KOPT-K1 (cell line): ENCODE data around the gene ADAMTS12.

ENCODE experiments used
- H3K27ac ChIP-seq: fragments of 200-600 bp; sonication (generic); 2 replicates; pipeline ENCODE4 v1.5.1; 2016; ENCODE audit warnings: antibody characterized with exemption, mild to moderate bottlenecking, low read depth, low read length; ENCODE audit not compliant: poor library complexity, severe bottlenecking
- H3K36me3 ChIP-seq: fragments of 200-600 bp; sonication (generic); 2 replicates; pipeline ENCODE4 v1.5.1; 2017; ENCODE audit warnings: antibody characterized with exemption, mild to moderate bottlenecking, low read length, moderate library complexity; ENCODE audit not compliant: insufficient read depth
- H3K9me3 ChIP-seq: fragments of 200-600 bp; sonication (generic); 2 replicates; pipeline ENCODE4 v1.5.1; 2017; ENCODE audit warnings: antibody characterized with exemption, low read length, mild to moderate bottlenecking; ENCODE audit not compliant: insufficient read depth, poor library complexity, severe bottlenecking

Gene ADAMTS12, protein sequence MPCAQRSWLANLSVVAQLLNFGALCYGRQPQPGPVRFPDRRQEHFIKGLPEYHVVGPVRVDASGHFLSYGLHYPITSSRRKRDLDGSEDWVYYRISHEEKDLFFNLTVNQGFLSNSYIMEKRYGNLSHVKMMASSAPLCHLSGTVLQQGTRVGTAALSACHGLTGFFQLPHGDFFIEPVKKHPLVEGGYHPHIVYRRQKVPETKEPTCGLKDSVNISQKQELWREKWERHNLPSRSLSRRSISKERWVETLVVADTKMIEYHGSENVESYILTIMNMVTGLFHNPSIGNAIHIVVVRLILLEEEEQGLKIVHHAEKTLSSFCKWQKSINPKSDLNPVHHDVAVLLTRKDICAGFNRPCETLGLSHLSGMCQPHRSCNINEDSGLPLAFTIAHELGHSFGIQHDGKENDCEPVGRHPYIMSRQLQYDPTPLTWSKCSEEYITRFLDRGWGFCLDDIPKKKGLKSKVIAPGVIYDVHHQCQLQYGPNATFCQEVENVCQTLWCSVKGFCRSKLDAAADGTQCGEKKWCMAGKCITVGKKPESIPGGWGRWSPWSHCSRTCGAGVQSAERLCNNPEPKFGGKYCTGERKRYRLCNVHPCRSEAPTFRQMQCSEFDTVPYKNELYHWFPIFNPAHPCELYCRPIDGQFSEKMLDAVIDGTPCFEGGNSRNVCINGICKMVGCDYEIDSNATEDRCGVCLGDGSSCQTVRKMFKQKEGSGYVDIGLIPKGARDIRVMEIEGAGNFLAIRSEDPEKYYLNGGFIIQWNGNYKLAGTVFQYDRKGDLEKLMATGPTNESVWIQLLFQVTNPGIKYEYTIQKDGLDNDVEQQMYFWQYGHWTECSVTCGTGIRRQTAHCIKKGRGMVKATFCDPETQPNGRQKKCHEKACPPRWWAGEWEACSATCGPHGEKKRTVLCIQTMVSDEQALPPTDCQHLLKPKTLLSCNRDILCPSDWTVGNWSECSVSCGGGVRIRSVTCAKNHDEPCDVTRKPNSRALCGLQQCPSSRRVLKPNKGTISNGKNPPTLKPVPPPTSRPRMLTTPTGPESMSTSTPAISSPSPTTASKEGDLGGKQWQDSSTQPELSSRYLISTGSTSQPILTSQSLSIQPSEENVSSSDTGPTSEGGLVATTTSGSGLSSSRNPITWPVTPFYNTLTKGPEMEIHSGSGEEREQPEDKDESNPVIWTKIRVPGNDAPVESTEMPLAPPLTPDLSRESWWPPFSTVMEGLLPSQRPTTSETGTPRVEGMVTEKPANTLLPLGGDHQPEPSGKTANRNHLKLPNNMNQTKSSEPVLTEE (N-terminal part only)

DNA sequence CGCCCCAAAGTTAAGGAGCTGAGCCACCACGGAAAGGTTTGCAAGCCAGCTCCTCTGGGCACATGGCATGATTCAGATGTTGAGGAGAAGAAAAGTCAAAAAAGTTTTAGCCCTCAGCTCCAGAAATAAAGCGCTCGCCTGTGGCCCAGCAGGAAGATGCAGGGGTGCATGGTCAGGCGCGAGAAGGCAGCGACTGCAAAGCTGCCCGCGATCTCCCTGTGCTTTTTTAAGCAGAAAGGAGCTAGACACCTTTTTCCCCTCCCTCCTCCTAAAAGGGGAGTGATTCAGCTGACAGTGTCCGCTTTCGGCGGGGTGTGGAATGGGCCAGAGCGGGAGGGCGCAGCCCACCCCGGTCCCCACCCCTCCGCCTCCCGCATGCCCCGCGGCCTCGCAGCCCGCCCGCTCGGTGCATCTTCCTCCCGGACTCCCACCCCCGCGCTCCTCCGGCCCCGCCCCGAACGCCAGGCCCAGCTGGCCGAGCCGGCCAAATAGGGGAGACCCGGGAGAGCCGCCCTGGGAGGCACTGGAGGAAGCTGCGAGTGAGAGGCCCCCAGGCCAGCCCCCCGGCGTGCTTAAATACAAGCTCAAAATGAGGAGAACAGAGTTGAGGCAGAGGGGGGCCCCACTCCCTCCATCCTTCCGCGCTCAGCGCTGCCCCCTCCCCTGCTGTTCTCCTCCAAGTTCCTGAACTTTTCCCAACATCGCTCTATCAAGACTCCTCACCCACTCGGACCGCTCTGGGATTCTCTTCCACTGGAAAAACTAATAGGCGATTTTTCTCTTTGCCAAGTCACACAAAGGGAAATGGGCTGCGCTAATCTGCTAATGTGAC lies at the start of gene ADAMTS12:
Gene ADAMTS12 (minus strand): TSS at position 203 of the 832 bp plus-strand sequence. CDS start 134 bp downstream, at position 69.
- no peaks in the 10 kb centered on the region for H3K9me3 ChIP-seq
- no peaks in the 10 kb centered on the region for H3K36me3 ChIP-seq
- H3K27ac ChIP-seq = no peak within 1 kb of the TSS

DNA sequence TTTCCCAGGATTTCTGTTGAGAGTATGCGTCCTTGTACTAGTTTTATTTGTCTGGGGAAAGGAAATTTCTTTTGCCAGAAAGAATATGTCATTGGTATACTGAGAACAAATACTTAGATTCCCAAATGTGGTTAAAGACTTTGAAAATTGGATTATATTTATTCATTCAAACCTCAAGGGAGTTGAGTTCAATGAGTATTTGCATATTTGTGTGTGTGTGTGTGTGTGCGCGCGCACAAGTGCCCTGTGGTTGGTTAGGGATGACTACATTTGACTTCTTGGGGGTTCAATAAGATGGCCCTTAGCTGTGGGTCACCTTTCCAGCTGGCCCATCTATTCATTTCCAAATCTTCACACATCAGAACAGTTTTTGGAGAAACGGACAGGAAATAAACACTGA lies 49.3 kb upstream of the ADAMTS12 start:
- H3K27ac ChIP-seq = no peak overlapping the region
- no peaks in the 10 kb centered on the region for H3K36me3 ChIP-seq
- H3K9me3 ChIP-seq = no peaks in the 10 kb centered on the region

GRCh38 chr5:33939556-33940262 lies 47.9 kb upstream of the ADAMTS12 start:
- Histone ChIP-seq H3K9me3 (no peaks in the 10 kb centered on the region), H3K36me3 (no peaks in the 10 kb centered on the region), H3K27ac (no peak overlapping the region)

- Histone ChIP-seq H3K27ac (no peak overlapping the region), H3K36me3 (no peaks in the 10 kb centered on the region), H3K9me3 (no peaks in the 10 kb centered on the region)
These were observed 47.1 kb upstream of the ADAMTS12 start for GRCh38 chr5:33938881-33939280.

DNA sequence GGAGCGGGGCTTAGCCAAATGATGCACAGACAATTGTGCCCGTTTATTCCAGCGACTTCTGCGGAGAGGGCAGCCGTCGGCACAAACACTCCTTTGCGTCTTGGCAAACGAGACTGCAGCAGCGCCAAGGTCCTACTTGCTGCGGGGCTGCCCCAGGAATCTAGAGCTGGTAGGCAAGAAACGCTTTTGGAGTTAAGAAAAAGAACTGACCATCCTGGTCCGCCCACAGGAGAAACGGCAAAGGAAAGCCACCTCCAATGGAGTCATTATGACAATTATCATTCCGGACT lies 46.7 kb upstream of the ADAMTS12 start:
- H3K27ac ChIP-seq = no peak overlapping the region
- H3K36me3 ChIP-seq = no peaks in the 10 kb centered on the region
- H3K9me3 ChIP-seq = no peaks in the 10 kb centered on the region

- Histone ChIP-seq H3K27ac (no peak overlapping the region), H3K36me3 (no peaks in the 10 kb centered on the region), H3K9me3 (no peaks in the 10 kb centered on the region)
These were observed 46.1 kb upstream of the ADAMTS12 start for GRCh38 chr5:33937707-33938506.

- no peaks in the 10 kb centered on the region for H3K36me3 ChIP-seq
- no peak overlapping the region for H3K27ac ChIP-seq
- H3K9me3 ChIP-seq = no peaks in the 10 kb centered on the region
These were observed 45.4 kb upstream of the ADAMTS12 start for GRCh38 chr5:33937017-33937706.

DNA sequence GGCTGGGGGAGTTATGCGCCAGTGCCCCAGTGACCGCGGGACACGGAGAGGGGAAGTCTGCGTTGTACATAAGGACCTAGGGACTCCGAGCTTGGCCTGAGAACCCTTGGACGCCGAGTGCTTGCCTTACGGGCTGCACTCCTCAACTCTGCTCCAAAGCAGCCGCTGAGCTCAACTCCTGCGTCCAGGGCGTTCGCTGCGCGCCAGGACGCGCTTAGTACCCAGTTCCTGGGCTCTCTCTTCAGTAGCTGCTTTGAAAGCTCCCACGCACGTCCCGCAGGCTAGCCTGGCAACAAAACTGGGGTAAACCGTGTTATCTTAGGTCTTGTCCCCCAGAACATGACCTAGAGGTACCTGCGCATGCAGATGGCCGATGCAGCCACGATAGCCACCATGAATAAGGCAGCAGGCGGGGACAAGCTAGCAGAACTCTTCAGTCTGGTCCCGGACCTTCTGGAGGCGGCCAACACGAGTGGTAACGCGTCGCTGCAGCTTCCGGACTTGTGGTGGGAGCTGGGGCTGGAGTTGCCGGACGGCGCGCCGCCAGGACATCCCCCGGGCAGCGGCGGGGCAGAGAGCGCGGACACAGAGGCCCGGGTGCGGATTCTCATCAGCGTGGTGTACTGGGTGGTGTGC lies 44.7 kb upstream of the ADAMTS12 start, which contains the start of gene RXFP3:
Gene RXFP3 (plus strand): TSS at position 6 of the 636 bp plus-strand sequence. CDS start 355 bp downstream, at position 361.
- H3K27ac ChIP-seq = no peak within 1 kb of the TSS
- H3K9me3 ChIP-seq = no peaks in the 10 kb centered on the region
- H3K36me3 ChIP-seq = no peaks in the 10 kb centered on the region

GRCh38 chr5:33936004-33936380 lies 44.2 kb upstream of the ADAMTS12 start:
- Histone ChIP-seq H3K36me3 (no peaks in the 10 kb centered on the region), H3K27ac (no peak overlapping the region), H3K9me3 (no peaks in the 10 kb centered on the region)

DNA sequence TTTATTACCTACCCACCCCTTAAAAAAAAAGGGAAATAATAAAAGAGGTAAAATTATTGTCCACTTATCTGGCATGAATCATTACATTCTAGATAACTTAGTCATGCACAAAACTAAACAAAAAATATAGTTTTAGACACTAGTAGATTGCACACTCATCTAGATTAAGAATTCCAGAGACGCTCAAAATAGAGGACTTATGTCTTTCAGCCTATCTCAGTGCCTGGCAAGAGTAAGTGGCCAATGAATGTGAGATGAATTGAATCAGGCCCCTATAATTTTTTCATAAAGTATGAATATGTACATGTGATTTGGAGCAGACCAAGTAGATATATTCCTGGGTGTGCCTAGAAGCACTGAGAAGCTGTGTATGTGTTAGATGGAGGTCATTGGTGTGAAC lies 42.4 kb upstream of the ADAMTS12 start:
- no peak overlapping the region for H3K27ac ChIP-seq
- H3K36me3 ChIP-seq = no peaks in the 10 kb centered on the region
- no peaks in the 10 kb centered on the region for H3K9me3 ChIP-seq

- no peaks in the 10 kb centered on the region for H3K36me3 ChIP-seq
- H3K27ac ChIP-seq = no peak overlapping the region
- H3K9me3 ChIP-seq = no peaks in the 10 kb centered on the region
These were observed 42.0 kb upstream of the ADAMTS12 start for GRCh38 chr5:33933723-33934169.

GRCh38 chr5:33931136-33931535 lies 39.3 kb upstream of the ADAMTS12 start:
- Histone ChIP-seq H3K36me3 (no peaks in the 10 kb centered on the region), H3K27ac (no peak overlapping the region), H3K9me3 (no peaks in the 10 kb centered on the region)
